Activated T-helper 1 cell treated with anti-CD3 and anti-CD28 coated beads, Interleukin-12 subunit alpha, Interleukin-12 subunit beta, Interleukin-2, Interleukin-4 antibody, amounts not matched to agents 30 ng/mL and 10 ng/mL and 1 ng/mL, durations not matched to agents 14 hours and 24 hours and 36 hours (primary cell): ENCODE results near the gene CASK. TPM values are rescaled to one million over a fixed set of nuclear protein-coding genes. Genes with fewer than 3 reads are reported as not detected.
A peak's percentile ranks its signal among the peaks of the same experiment; 100 is the strongest.
"Not testable (repeated sequence)": the region's sequence is repeated elsewhere in the genome, so short reads cannot be mapped to it uniquely, and the experiment has no call there.

Experiments used
- DNase-seq: peaks from one replicate; pipeline ENCODE4 v3.0.0; 2021; ENCODE audit warnings: low spot score
- H3K27ac Mint-ChIP-seq: one replicate; pipeline ENCODE4 v1.8.0; 2021; ENCODE audit warnings: mild to moderate bottlenecking, mixed read lengths
- H3K27me3 Mint-ChIP-seq: one replicate; pipeline ENCODE4 v1.8.0; 2022; ENCODE audit warnings: mild to moderate bottlenecking, moderate library complexity, mixed read lengths; ENCODE audit not compliant: insufficient read depth
- H3K36me3 Mint-ChIP-seq: one replicate; pipeline ENCODE4 v1.8.0; 2021; ENCODE audit warnings: low read depth, mixed read lengths
- H3K4me1 Mint-ChIP-seq: one replicate; pipeline ENCODE4 v1.8.0; 2021; ENCODE audit warnings: low read depth, mixed read lengths
- H3K4me3 Mint-ChIP-seq: one replicate; pipeline ENCODE4 v1.8.0; 2021; ENCODE audit warnings: mild to moderate bottlenecking, moderate library complexity, mixed read lengths
- H3K9me3 Mint-ChIP-seq: one replicate; pipeline ENCODE4 v1.8.0; 2021; ENCODE audit warnings: mixed read lengths
- intact Hi-C: fragments of 100-400 bp; cut with micrococcal nuclease; formaldehyde crosslinking; loops from one replicate; pipeline ENCODE4 v1.15.1; 2024
- total RNA-seq: library from RNA; stranded (reverse); gene quantifications from 2 replicates; pipeline ENCODE4 v1.2.3, GENCODE V29; 2022

Gene CASK
- total RNA-seq, 1 donor from 2014 or later = 30.5 TPM

DNA sequence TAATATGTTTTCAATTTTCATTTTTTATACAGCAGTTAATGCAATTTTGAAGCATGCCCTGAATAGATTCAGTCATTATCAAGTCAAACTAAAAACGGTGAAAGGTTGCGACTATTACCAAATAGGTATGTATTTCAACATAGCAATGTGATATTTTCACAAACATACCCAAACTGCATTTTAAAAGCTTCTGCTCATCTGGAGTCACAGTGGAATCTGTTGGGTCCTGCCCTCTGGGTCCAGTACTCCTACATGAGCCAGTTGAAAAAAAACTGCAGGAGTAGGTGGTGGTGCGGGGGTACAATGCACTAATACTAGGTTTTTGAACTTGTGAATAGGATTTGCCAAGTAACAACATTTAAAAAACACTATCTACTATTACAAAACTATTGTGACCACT is 233.6 kb downstream of the CASK start:
- no peaks in the 10 kb centered on the region for H3K9me3 Mint-ChIP-seq
- H3K36me3 Mint-ChIP-seq = peaks cover 2% of the 10 kb centered on the region
- H3K4me1 Mint-ChIP-seq = peaks cover 47% of the 10 kb centered on the region
- no peak for DNase-seq
- no peaks in the 10 kb centered on the region for H3K27me3 Mint-ChIP-seq
- no peak overlapping the region for H3K4me3 Mint-ChIP-seq
- no peak overlapping the region for H3K27ac Mint-ChIP-seq
- intact Hi-C loops = loop anchor here (2.0 to 5.0 kb wide), 3 partner anchors 13 to 33 kb away; partner anchors contain the start of gene GPR82

GRCh38 chrX:41688835-41689234 is 234.5 kb downstream of the CASK start, which contains the start of gene GPR34:
Gene GPR34 (plus strand): TSS chrX:41688973. CDS start chrX:41695634, 6,661 bp downstream.
- Mint-ChIP-seq H3K27me3 (no peaks in the 10 kb centered on the region), H3K27ac (peak within 1 kb of the TSS; percentile 63), H3K36me3 (peaks cover 2% of the 10 kb centered on the region), H3K9me3 (no peaks in the 10 kb centered on the region), H3K4me1 (peaks cover 39% of the 10 kb centered on the region), H3K4me3 (peak within 1 kb of the TSS; percentile 48)
- no peak for DNase-seq
- intact Hi-C loops = loop anchor here (2.0 to 5.0 kb wide), 3 partner anchors 14 to 33 kb away; partner anchors contain the start of gene GPR82

- Mint-ChIP-seq H3K4me1 (peaks cover 32% of the 10 kb centered on the region), H3K27me3 (no peaks in the 10 kb centered on the region), H3K9me3 (no peaks in the 10 kb centered on the region), H3K36me3 (peaks cover 2% of the 10 kb centered on the region), H3K27ac (no peak overlapping the region), H3K4me3 (no peak overlapping the region)
- intact Hi-C loops = loop anchor here (2.0 to 5.0 kb wide), 3 partner anchors 15 to 34 kb away; partner anchors contain the start of gene GPR82
- DNase-seq = no peak
Observed at GRCh38 chrX:41688156-41688555, 235.2 kb downstream of the CASK start.

GRCh38 chrX:41686788-41687187 is 236.6 kb downstream of the CASK start:
- peaks cover 2% of the 10 kb centered on the region for H3K36me3 Mint-ChIP-seq
- no peaks in the 10 kb centered on the region for H3K27me3 Mint-ChIP-seq
- no peak for DNase-seq
- intact Hi-C loops = loop anchor here (5.0 kb wide), 1 partner anchor 36 kb away; the partner anchor contains the start of gene GPR82
- H3K27ac Mint-ChIP-seq = no peak overlapping the region
- no peak overlapping the region for H3K4me3 Mint-ChIP-seq
- H3K4me1 Mint-ChIP-seq = peaks cover 22% of the 10 kb centered on the region
- no peaks in the 10 kb centered on the region for H3K9me3 Mint-ChIP-seq

GRCh38 chrX:41684940-41685339 is 238.4 kb downstream of the CASK start:
- Mint-ChIP-seq H3K9me3 (no peaks in the 10 kb centered on the region), H3K4me1 (peaks cover 22% of the 10 kb centered on the region), H3K27ac (no peak overlapping the region), H3K36me3 (no peaks in the 10 kb centered on the region), H3K4me3 (no peak overlapping the region), H3K27me3 (no peaks in the 10 kb centered on the region)
- intact Hi-C loops = loop anchor here (5.0 kb wide), 1 partner anchor 37 kb away; the partner anchor contains the start of gene GPR82
- DNase-seq = no peak

DNA sequence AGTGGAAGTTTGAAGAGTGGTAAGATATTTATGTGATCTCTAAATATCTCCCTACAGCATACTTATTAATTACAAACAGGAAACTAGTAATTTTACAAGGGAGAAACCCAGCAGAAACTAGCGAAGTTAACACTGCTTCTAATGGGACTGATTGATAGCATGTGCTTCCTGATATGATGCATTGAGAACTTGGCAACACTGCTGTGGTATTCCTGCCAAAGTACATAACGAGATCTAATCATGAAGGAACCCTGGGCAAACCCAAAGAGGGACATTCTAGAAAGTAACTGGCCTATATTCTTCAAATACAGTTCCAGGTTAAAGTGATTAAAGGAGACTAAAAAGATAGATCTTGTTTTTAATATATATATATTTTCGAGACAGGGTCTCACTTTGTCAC is 239.2 kb downstream of the CASK start:
- Mint-ChIP-seq H3K27me3 (no peaks in the 10 kb centered on the region), H3K4me3 (no peak overlapping the region), H3K9me3 (no peaks in the 10 kb centered on the region), H3K4me1 (peaks cover 22% of the 10 kb centered on the region), H3K36me3 (peaks cover under 1% of the 10 kb centered on the region), H3K27ac (no peak overlapping the region)
- no peak for DNase-seq
- intact Hi-C loops = no loop called here

- H3K36me3 Mint-ChIP-seq = peaks cover 22% of the 10 kb centered on the region
- intact Hi-C loops = no loop called here
- peaks cover 29% of the 10 kb centered on the region for H3K4me1 Mint-ChIP-seq
- no peaks in the 10 kb centered on the region for H3K9me3 Mint-ChIP-seq
- H3K4me3 Mint-ChIP-seq = no peak overlapping the region
- H3K27ac Mint-ChIP-seq = no peak overlapping the region
- no peaks in the 10 kb centered on the region for H3K27me3 Mint-ChIP-seq
- DNase-seq = no peak
Observed at GRCh38 chrX:41677183-41678060, 245.9 kb downstream of the CASK start.

DNA sequence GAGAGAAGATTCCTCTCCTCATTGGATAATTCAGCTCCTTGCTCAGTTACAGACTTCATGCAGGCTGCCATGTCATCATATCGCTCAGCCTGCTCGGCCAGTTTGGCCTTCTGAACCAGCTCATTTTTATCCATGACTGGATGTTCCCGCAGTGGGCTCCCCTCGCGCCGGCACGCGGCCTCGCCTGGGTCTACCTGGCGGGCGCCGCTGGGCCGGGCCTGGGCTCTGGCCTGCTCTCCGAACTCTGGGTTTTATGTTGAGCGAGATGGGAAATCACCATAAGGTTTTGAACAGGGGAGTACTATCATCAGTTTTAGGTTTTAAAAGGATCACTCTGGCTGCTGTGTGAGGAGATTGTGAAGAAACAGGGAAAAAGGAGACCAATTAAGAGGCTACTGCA is 247.0 kb downstream of the CASK start:
- intact Hi-C loops, H3K27me3 Mint-ChIP-seq, H3K27ac Mint-ChIP-seq, H3K4me3 Mint-ChIP-seq, DNase-seq, H3K9me3 Mint-ChIP-seq: not testable (repeated sequence)
- H3K36me3 Mint-ChIP-seq = peaks cover 26% of the 10 kb centered on the region
- peaks cover 36% of the 10 kb centered on the region for H3K4me1 Mint-ChIP-seq

- Mint-ChIP-seq H3K4me3 (no peak overlapping the region), H3K4me1 (peaks cover 46% of the 10 kb centered on the region), H3K27me3 (no peaks in the 10 kb centered on the region), H3K27ac (peak overlapping the region; percentile 29), H3K36me3 (peaks cover 31% of the 10 kb centered on the region), H3K9me3 (no peaks in the 10 kb centered on the region)
- DNase-seq = no peak
- intact Hi-C loops = no loop called here
Observed at GRCh38 chrX:41672643-41673042, 250.7 kb downstream of the CASK start.

DNA sequence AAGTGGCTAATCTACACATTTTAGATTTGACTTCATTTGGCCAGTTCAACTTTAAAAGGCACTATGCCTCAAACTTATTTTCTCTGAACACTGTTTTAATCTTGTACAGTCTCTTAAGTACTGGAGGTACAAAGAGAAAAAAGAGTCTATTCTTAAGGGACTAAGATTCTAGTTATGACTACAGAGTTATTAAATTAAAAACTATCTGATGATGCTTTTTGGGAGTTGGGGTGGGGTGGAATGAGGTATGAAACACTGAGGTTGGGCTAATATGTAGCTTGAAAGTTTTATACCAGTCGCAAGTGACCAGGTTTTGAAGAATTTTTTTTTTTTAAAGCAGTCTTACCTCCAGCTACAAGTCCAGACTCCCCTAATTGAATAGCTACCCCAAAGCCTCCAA is 252.3 kb downstream of the CASK start:
- Mint-ChIP-seq H3K9me3 (no peaks in the 10 kb centered on the region), H3K36me3 (peaks cover 28% of the 10 kb centered on the region), H3K27me3 (no peaks in the 10 kb centered on the region), H3K27ac (no peak overlapping the region), H3K4me3 (no peak overlapping the region), H3K4me1 (peaks cover 55% of the 10 kb centered on the region)
- intact Hi-C loops = no loop called here
- DNase-seq = no peak

DNA sequence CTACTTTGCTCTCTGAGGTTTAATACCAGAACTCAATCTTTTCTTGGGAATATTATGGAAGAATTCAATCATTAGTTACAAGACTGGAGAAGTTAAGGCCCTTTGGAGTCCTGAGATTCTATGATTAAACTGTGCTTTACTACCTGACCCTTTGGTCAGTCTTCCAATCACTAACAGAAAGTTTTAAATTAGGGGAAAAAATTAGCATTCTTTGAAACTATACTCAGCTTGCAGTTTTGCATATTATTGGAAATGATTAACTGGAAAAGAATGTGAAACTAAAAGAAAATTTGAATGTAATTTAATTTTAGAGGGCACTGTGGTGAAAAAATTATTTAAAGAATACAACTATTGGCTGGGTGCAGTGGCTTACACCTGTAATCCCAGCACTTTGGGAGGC is 253.2 kb downstream of the CASK start:
- Mint-ChIP-seq H3K36me3 (peaks cover 26% of the 10 kb centered on the region), H3K27me3 (no peaks in the 10 kb centered on the region), H3K9me3 (no peaks in the 10 kb centered on the region), H3K27ac (no peak overlapping the region), H3K4me3 (no peak overlapping the region), H3K4me1 (peaks cover 56% of the 10 kb centered on the region)
- intact Hi-C loops = no loop called here
- no peak for DNase-seq

GRCh38 chrX:41667631-41668030 is 255.7 kb downstream of the CASK start:
- DNase-seq = no peak
- intact Hi-C loops = loop anchor here (1.0 to 10.0 kb wide), 8 partner anchors 21 to 437 kb away; partner anchors contain the start of genes DDX3X, GPR34 and NYX
- Mint-ChIP-seq H3K9me3 (no peaks in the 10 kb centered on the region), H3K36me3 (peaks cover 17% of the 10 kb centered on the region), H3K27me3 (no peaks in the 10 kb centered on the region), H3K4me1 (peaks cover 49% of the 10 kb centered on the region), H3K27ac (peak overlapping the region; percentile 27), H3K4me3 (no peak overlapping the region)

GRCh38 chrX:41666251-41666650 is 257.1 kb downstream of the CASK start:
- Mint-ChIP-seq H3K9me3 (no peaks in the 10 kb centered on the region), H3K27ac (peak overlapping the region; percentile 88), H3K27me3 (no peaks in the 10 kb centered on the region), H3K4me1 (peaks cover 42% of the 10 kb centered on the region), H3K36me3 (peaks cover 15% of the 10 kb centered on the region), H3K4me3 (peak overlapping the region; percentile 47)
- DNase-seq = no peak
- intact Hi-C loops = loop anchor here (1.0 to 10.0 kb wide), 9 partner anchors 23 to 439 kb away; partner anchors contain the start of genes DDX3X, GPR34 and NYX
